Osteoblast (primary cell): ENCODE results near the gene TCERG1L. TPM values are rescaled to one million over a fixed set of nuclear protein-coding genes. Genes with fewer than 3 reads are reported as not detected.

Experiments used
- DNase-seq: peaks from one replicate; pipeline ENCODE4 v3.0.0; 2011; ENCODE audit warnings: low spot score, mixed read lengths; ENCODE audit not compliant: insufficient read length; ENCODE audit errors: missing footprints
- H2AFZ ChIP-seq: 2 replicates; pipeline ENCODE4 v1.6.0; 2011; ENCODE audit warnings: mild to moderate bottlenecking, low read length
- H3K27ac ChIP-seq: 2 replicates; pipeline ENCODE4 v1.5.1; 2011; ENCODE audit warnings: mild to moderate bottlenecking, low read depth, low read length, moderate library complexity
- H3K27me3 ChIP-seq: 2 replicates; pipeline ENCODE4 v1.6.0; 2012; ENCODE audit warnings: mild to moderate bottlenecking, control low read depth, inconsistent platforms, low read length, moderate library complexity; ENCODE audit not compliant: insufficient read depth
- H3K36me3 ChIP-seq: 2 replicates; pipeline ENCODE4 v1.5.1; 2011; ENCODE audit warnings: mild to moderate bottlenecking, low read length, control low read depth, moderate library complexity; ENCODE audit not compliant: insufficient read depth
- H3K4me1 ChIP-seq: 2 replicates; pipeline ENCODE4 v1.5.1; 2011; ENCODE audit warnings: mild to moderate bottlenecking, low read length, control low read depth, moderate library complexity; ENCODE audit not compliant: insufficient read depth
- H3K4me2 ChIP-seq: 2 replicates; pipeline ENCODE4 v1.6.0; 2011; ENCODE audit warnings: mild to moderate bottlenecking, low read length; ENCODE audit not compliant: insufficient read depth
- H3K4me3 ChIP-seq: fragments of 200-600 bp; sonication (generic); 3 replicates; pipeline ENCODE4 v1.5.1; 2012; ENCODE audit warnings: mild to moderate bottlenecking, low read length, inconsistent platforms; ENCODE audit not compliant: insufficient read depth
- H3K79me2 ChIP-seq: 2 replicates; pipeline ENCODE4 v1.6.0; 2012; ENCODE audit warnings: mild to moderate bottlenecking, low read length, control low read depth, inconsistent platforms; ENCODE audit not compliant: insufficient read depth
- H3K9me3 ChIP-seq: 2 replicates; pipeline ENCODE4 v1.5.1; 2011; ENCODE audit warnings: low read depth, low read length, control low read depth
- H4K20me1 ChIP-seq: 2 replicates; pipeline ENCODE4 v1.6.0; 2012; ENCODE audit warnings: mild to moderate bottlenecking, low read length, control low read depth; ENCODE audit not compliant: insufficient read depth
- CTCF ChIP-seq: IDR thresholded peaks from 2 replicates; pipeline ENCODE4 v1.5.1; 2011; ENCODE audit warnings: mild to moderate bottlenecking, low read depth, low read length, moderate library complexity; ENCODE audit errors: extremely low read depth
- total RNA-seq: library from RNA; depleted of rRNA; stranded (reverse); fragments of >200 nt; gene quantifications from 2 replicates; pipeline ENCODE4 v1.2.3, GENCODE V29; 2012

TCERG1L gene
- total RNA-seq, 1 donor = under 0.01 TPM

DNA sequence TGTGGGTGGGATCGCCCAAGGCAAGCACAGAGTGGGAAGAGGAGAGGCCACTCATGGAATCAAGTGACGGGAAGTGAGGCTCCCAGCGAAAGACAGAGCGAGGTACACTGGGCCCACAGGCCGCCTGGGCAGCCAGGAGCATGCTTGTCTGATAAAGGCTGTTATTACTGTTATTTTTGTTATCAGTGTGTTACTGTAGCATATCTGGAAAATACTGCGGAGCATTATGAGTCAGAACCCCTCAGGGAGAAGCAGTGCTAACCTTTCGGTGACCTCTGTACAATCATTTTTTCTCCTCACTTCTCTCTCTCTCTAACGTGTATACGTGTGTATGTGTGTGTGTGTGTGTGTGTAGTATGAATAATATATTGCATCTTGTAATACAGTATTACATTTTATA is 3.8 kb upstream of the TCERG1L start:
- no peak for TF ChIP-seq CTCF
- H2AFZ ChIP-seq = no peak overlapping the region
- H3K27me3 ChIP-seq = peaks cover 2% of the 10 kb centered on the region
- H3K36me3 ChIP-seq = no peaks in the 10 kb centered on the region
- H3K4me1 ChIP-seq = no peaks in the 10 kb centered on the region
- no peak overlapping the region for H3K27ac ChIP-seq
- H3K79me2 ChIP-seq = no peaks in the 10 kb centered on the region
- no peaks in the 10 kb centered on the region for H4K20me1 ChIP-seq
- H3K9me3 ChIP-seq = no peaks in the 10 kb centered on the region
- H3K4me3 ChIP-seq = no peak overlapping the region
- DNase-seq = no peak
- no peak overlapping the region for H3K4me2 ChIP-seq

- no peaks in the 10 kb centered on the region for H3K4me1 ChIP-seq
- no peaks in the 10 kb centered on the region for H3K79me2 ChIP-seq
- no peak for DNase-seq
- no peak overlapping the region for H3K4me3 ChIP-seq
- H3K27me3 ChIP-seq = peaks cover 4% of the 10 kb centered on the region
- H3K4me2 ChIP-seq = no peak overlapping the region
- H3K27ac ChIP-seq = no peak overlapping the region
- H2AFZ ChIP-seq = no peak overlapping the region
- H3K36me3 ChIP-seq = no peaks in the 10 kb centered on the region
- no peak for TF ChIP-seq CTCF
- H3K9me3 ChIP-seq = no peaks in the 10 kb centered on the region
- H4K20me1 ChIP-seq = no peaks in the 10 kb centered on the region
Observed at GRCh38 chr10:131314799-131315198, 3.3 kb upstream of the TCERG1L start.

DNA sequence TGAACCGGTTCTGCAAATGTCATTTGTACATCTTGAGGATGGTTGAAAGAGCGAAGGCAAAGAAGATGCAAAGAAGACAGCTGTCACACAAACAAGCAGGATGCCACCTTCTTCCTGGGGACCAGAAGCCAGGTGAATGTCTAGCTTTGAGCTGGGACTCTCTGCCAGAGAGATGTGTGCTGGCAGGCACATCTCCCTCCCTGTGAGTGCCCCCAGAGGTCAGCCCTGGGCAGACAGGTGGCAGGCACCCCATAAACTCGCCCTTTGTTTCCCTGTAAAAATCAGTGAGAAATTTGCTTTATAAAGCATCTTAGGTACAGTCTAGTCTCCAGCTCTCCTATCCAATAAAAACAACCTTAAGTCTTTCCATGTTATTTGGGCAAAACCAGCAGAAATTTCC is 2.6 kb upstream of the TCERG1L start:
- peaks cover 4% of the 10 kb centered on the region for H3K27me3 ChIP-seq
- no peak overlapping the region for H3K27ac ChIP-seq
- no peak overlapping the region for H3K4me3 ChIP-seq
- no peaks in the 10 kb centered on the region for H3K4me1 ChIP-seq
- no peaks in the 10 kb centered on the region for H4K20me1 ChIP-seq
- no peak overlapping the region for H3K4me2 ChIP-seq
- no peak for TF ChIP-seq CTCF
- H3K79me2 ChIP-seq = no peaks in the 10 kb centered on the region
- no peaks in the 10 kb centered on the region for H3K9me3 ChIP-seq
- DNase-seq = no peak
- no peaks in the 10 kb centered on the region for H3K36me3 ChIP-seq
- H2AFZ ChIP-seq = no peak overlapping the region

- no peaks in the 10 kb centered on the region for H3K9me3 ChIP-seq
- H3K27me3 ChIP-seq = peaks cover 4% of the 10 kb centered on the region
- no peaks in the 10 kb centered on the region for H3K4me1 ChIP-seq
- no peaks in the 10 kb centered on the region for H4K20me1 ChIP-seq
- no peak overlapping the region for H3K4me2 ChIP-seq
- H3K4me3 ChIP-seq = no peak overlapping the region
- TF ChIP-seq CTCF = no peak
- no peaks in the 10 kb centered on the region for H3K79me2 ChIP-seq
- no peaks in the 10 kb centered on the region for H3K36me3 ChIP-seq
- H2AFZ ChIP-seq = no peak overlapping the region
- no peak for DNase-seq
- no peak overlapping the region for H3K27ac ChIP-seq
Observed at GRCh38 chr10:131313377-131313776, 1.9 kb upstream of the TCERG1L start.
